CD4-positive, alpha-beta T cell treated with Interleukin-12 subunit alpha and Interleukin-12 subunit beta, for 1 hour (primary cell): ENCODE results near the gene STAT6.

ENCODE experiments used
- DNase-seq: peaks from one replicate; pipeline ENCODE4 v3.0.0-alpha.2; 2020

STAT6 gene

DNA sequence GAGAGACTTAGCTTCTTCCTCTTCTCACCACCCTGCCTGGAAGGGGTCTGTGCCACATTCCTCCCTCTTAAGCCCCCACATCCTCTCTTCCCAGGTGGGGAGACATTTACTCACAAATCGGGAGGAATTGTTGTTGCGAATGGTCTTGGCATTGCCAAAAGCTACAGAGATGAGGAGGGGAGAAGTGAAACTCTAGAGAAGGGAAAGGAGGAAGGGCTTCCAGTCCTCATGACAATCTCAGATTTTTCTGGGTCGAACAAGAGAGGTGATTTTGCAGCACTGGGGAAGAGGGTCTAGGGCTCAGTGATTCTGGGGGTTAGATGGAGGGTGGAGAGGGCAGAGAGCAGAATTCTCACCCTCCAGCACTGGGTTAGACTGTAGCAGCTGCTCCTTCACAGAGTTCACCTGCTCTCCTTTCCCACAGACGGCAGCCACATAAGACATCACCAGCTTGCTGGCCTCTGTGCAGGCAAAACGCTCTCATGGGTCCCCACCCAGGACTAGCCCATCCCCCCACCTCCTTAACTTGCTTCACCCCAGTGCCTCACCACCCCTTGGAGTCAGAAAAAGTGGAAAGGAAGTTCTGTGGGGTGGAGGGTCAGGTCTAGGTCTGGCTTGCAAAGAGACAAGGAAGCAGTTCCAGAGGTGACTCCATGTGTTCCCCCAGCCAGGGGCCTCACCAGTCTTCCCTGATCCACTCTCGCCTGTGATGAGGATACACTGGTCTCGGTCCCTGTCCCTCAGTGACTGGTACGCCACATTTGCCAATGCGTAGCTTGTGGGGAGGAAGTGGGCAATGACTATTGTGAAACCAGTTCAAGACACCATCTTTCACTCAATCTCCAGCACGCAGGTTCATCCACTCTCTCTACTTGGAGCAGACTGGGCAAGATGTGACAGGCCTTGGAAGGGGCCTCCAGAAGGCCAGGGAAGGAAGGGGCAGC, 63.9 kb downstream of the STAT6 start:
- peak; percentile 38 for DNase-seq

GRCh38 chr12:57046086-57046791, 64.9 kb downstream of the STAT6 start:
- no peak for DNase-seq
